HCEC 1CT (cell line): ENCODE data around the gene CD63.

ENCODE experiments used
- DNase-seq: peaks from one replicate; pipeline ENCODE4 v3.0.0-alpha.2; 2017

CD63 gene

GRCh38 chr12:55738123-55739024, 9.6 kb upstream of the CD63 start:
- DNase-seq = peak; percentile 84

DNA sequence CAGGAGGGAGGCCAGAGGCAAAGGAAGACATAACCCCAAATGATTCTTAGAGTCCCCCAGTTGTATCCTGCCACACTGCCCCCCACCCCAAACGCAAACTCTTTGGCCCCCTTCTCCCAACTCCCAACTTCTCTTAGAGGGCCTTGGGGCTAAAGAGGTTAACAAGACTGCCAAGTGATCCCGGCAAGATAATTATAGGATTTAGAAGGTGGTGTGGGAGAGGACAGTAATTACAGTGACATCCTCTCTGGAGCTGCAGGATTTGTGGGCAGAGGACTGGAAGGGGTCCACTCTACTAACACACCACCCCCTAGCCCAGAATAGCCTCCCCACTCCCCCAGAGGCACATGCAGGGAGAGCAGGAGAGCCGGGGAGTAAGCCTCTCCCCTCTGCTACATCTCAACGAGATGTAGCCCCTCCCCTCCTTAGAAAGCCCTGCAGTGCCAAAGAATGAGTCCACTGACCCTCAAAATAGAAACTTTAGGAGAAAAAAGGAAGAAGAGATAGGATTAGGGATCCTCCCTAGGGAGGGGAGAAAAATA, 8.8 kb upstream of the CD63 start:
- DNase-seq = no peak

GRCh38 chr12:55736780-55737580, 8.2 kb upstream of the CD63 start:
- peak; percentile 60 for DNase-seq

DNA sequence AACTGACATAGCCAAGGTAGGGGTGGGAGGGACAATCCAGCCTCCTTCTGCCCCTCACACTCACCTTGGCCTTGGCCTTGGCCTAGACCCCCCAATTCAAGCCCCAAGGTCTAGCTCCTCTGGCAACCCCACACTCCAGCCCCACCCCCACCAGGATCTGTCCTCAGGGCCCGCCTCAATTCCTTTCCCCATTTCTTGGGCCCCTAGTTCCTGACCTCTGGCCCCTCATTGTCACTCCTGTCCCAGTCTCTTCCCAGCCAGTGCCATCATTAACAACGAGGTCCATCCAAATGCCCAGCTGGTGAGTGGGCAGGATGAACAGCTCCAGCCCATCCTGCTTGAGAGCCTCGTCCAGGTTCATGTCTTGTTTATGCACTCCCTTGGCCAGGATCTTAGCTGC, 7.3 kb upstream of the CD63 start:
- DNase-seq = no peak

- DNase-seq = no peak
Observed at GRCh38 chr12:55734595-55734994, 5.8 kb upstream of the CD63 start.

GRCh38 chr12:55733858-55734257, 5.0 kb upstream of the CD63 start:
- no peak for DNase-seq

DNA sequence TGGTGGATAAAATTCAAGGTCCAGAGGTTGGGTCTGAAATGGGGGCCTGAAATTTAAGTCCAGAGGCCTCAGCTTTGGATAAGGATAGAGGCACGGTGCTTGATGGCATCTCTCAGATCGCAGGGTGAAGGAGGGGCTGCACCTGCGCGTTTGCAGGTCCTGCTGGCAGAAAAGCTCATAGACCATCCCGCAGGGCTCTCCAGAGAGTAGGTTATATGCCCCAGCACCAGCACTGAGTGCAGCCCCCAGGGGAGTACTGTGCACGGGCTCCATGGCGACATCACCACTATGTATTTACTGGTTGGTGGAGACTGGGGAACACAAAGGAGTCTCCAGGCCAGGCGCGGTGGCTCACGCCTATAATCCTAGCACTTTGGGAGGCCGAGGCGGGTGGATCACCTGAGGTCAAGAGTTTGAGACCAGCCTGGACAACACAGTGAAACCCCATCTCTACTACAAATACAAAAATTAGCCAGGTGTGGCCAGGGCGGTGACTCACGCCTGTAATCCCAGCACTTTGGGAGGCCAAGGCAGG, 4.3 kb upstream of the CD63 start:
- no peak for DNase-seq

DNA sequence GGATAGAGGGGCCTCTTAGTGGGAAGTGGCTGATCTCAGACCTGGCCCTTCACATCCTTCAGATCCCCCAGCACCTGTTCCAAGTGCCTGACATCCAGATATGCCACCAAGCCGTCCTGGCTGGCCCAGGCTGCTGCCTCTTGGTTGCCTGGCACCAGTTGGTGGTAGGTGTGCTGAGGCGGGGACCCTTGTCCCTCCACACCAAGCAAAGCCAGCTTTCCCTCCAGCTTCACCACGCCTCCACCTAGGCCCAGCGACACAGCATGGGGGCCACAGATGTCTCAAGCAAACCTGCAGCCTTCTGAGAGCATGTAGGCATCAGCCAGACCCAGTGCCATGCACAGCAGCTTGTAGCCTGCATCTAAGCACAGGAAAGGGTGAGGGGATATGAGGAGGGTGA, 3.5 kb upstream of the CD63 start:
- DNase-seq = no peak

GRCh38 chr12:55729819-55730818, 1.3 kb upstream of the CD63 start:
- DNase-seq = peak; percentile 69

DNA sequence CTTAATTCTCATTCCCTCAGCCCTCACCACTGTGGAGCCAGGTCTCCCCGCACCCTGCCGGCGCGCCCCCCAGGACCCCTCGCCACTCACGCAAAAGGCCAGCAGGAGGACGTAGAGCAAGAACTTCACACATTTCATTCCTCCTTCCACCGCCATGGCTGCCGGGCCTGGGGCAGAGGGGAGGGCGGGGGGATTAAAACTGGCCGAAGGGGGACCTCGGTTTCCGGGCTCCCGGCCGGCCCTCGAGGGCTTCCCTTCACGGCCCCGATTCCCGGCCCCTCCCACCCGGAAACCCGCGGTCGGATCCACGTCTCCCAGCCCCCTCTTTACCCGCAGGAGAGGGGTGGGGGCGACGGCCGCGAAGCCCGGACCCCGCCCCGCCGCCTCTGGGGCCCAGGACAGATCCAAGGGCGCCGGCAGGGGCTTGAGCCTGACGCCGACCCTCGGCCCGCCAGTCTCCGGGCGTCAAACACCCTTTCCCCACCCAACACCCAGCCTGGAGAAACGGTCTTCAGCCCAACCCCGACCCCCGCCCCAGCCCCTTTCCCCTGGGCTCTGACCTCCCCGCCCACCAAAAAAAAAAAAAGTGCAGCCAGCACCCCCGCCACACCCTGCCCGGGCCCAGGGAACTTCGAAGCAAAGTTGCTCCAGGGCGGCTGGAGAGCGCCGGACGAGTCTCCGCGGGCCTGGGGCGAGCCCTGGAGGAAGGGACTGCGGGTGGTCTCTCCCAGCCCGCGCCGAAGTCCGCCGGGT, 447 bp downstream of the CD63 start:
- peak; percentile 59 for DNase-seq

DNA sequence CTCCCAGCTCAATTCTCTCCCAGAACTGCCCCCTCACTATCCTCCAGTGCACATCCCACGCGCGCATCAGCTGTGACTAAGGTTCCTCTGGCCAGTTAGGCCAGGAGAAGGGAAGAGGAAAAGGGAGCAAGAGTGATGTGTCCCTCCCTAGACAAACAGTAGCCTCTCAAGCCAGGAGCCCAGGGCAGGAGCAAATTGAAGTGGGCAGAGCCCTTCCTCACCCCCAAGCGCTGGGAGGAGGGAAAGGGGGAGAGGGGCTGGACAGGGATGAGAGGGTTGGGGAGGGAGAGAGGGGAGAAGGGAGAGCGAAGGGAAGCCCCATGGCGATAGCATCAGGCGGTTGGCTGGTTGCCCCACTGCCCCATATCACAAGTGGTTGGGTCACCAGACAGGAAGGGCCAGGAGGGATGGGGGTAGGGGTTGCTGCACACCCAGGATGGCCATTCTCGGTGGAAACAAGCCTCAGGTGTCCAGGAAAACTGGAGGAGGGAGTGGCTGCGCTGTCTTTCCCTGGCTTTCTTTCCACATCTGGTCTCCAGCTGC, 1.1 kb downstream of the CD63 start:
- DNase-seq = peak; percentile 47

DNA sequence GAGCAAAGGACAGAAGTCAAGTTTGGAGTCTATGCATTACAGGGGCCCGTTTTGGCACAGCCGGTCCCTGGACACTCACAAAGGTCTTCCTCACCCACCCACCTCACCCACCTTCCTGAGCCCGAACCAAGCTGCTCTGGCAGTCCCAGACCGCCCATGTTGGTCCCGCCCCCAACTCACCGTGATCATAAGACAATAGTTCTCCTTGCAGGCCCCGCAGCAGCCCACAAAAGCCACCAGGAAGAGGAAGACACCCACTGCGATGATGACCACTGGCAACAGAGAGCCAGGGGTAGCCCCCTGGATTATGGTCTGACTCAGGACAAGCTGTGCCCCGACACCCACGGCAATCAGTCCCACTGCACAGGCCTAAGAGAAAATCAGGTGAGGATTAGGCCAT, 1.8 kb downstream of the CD63 start:
- DNase-seq = no peak

- no peak for DNase-seq
Observed at GRCh38 chr12:55725556-55725955, 3.3 kb downstream of the CD63 start.

DNA sequence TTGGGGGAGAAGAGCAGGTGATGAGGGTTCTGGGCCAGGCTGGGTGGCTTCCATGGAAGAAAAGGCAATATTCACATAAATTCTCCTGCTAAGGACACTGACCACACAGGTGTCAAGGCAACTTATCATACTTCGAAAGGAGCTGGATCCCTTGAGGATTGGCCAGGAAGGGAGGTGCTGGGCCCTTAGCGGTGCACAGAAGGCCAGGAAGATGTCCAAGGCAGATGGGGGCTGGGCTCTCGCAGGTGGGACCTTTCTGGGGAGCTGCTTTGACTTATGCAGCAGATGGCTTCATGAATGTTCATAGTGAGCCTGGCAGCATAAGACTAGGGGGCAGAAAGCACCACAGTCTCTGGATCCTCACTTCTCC, 3.9 kb downstream of the CD63 start:
- DNase-seq = no peak

DNA sequence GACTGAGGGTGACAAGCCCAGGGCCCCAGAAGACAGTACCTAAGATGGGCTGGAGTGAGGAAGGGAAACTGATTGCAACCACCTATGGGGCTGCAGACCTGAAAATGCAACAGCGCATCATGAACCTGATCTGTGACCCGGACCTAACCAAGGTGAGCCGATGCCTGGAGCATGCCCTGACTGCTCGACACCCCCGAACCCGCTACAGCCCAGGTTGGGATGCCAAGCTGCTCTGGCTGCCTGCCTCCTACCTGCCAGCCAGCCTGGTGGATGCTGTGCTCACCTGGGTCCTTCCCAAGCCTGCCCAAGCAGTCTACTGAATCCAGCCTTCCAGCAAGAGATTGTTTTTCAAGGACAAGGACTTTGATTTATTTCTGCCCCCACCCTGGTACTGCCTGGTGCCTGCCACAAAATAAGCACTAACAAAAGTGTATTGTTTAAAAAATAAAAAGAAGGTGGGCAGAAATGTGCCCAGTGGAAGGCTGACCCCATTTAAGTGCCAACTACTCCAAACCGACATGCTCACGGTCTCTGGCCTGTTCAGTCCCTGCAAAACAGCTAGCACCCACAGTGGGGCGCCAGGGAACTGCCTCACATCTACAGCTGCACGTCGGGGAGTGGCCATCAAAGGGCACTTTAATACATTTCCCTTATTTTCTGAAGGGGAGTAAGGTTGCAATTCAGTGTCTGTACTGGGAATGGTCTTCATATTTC, 4.4 kb downstream of the CD63 start:
- peak; percentile 60 for DNase-seq

DNA sequence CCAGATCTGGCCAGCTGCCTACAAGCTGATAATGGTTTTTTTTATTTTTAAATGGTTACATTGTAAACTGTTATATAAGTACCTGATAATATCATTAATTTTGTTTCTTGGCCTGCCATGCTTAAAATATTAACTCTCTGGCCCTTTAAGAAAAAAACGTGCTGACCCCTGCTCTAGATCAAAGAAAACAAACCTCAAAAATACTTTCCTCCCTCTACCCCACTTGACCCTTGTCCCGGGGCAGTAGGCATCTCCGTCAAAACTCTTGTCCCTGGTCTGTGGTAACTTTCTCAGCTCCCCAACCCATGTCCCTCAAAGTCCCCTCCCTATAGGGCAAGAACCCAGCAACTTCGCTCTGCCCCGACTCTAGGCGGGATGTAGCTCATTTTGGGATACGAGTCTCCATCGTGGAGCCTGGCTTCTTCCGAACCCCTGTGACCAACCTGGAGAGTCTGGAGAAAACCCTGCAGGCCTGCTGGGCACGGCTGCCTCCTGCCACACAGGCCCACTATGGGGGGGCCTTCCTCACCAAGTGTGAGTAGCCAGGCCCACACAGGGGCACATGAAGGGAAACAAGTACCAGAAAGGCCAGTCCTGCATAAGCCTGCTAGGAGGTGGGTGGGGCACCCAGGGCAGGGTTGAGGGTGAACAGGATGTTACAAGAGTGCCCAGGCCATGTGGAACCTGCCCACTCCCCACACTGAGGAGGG, 5.1 kb downstream of the CD63 start:
- DNase-seq = no peak

DNA sequence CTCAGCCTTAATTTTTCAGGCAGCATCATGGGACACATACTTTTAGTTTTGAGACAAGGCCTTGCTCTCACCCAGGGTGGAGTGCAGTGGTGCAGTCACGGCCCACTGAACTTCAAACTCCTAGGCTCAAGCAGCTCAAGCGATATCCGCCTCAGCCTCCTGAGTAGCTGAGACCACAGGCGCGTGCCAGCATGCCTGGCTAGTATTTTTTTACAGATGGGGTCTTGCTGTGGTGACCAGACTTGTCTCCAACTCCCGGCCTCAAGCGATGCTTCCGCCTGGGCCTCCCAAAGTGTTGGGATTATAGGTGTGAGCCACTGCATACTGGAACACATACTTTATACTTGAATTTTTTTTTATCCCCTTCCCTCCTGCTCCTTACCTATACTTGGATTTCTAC, 5.9 kb downstream of the CD63 start:
- no peak for DNase-seq

GRCh38 chr12:55721601-55722213, 7.1 kb downstream of the CD63 start:
- DNase-seq = no peak

- DNase-seq = peak; percentile 96
Observed at GRCh38 chr12:55720894-55721444, 7.8 kb downstream of the CD63 start.
